GM18870 (cell line): Measurements from ENCODE around the gene MORN4.

Experiments used
- ATAC-seq: cut with Tn5 transposase; IDR thresholded peaks from one replicate; pipeline ENCODE4 v1.9.1; 2021; ENCODE audit warnings: moderate library complexity; ENCODE audit not compliant: unreplicated experiment

The MORN4 gene

DNA sequence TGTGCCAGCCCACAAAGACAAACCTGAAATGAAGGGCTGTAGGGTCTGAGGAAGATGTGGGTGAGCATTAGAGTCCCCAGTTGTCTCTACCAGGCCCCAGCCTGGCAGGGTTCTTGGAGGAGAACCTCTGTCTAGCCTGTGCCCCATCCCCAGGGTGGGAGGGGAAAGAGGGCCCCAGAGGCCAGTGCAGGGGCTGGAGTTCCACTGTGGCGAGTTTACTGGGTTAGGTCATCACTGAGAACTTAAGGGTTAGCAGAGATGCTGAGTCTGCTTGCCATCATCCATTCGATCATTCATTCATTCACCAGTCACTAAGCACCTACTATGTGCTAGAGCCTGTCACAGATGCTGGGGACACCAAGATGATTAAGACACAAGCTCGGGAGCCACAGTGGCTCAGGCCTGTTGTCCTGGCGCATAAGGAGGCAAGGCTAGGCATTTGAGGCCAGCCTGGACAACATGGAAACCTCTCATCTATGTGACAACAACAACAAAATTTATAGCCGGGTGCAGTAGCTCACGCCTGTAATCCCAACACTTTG lies 58.1 kb downstream of the MORN4 start:
- no peak for ATAC-seq

- ATAC-seq, result no peak
Measured at GRCh38 chr10:97574374-97575126, 58.8 kb downstream of the MORN4 start.

GRCh38 chr10:97573672-97574071 lies 59.6 kb downstream of the MORN4 start:
- ATAC-seq, result no peak

DNA sequence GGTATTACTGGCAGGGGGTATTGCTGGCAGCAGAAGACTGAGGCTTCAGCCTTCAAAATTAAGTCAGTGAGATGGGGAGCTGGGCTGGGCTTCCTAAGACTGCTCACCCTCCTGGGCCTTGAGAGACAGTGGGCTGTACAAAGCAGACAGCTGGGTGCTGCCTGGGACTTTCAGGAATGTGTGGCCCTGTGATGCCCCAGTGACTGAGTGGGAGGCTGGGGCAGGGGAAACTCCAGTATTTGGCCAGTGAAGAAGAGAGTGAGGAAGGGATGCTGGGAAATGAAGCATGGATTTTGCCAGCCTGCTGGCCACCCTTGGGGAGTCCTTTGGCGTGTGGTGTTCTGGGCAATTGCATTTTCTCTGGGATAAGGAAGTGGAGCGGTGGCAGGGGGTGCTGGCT lies 60.3 kb downstream of the MORN4 start:
- no peak for ATAC-seq

- no peak for ATAC-seq
Measured at GRCh38 chr10:97572214-97572989, 60.9 kb downstream of the MORN4 start, which contains the start of gene ANKRD2. ANKRD2 (plus strand) TSS chr10:97572779; CDS start chr10:97572789, 10 bp downstream.

- ATAC-seq, result no peak
Measured at GRCh38 chr10:97571622-97572021, 61.7 kb downstream of the MORN4 start.

GRCh38 chr10:97570789-97571471 lies 62.4 kb downstream of the MORN4 start:
- ATAC-seq, result no peak

GRCh38 chr10:97570146-97570788 lies 63.0 kb downstream of the MORN4 start:
- no peak for ATAC-seq

DNA sequence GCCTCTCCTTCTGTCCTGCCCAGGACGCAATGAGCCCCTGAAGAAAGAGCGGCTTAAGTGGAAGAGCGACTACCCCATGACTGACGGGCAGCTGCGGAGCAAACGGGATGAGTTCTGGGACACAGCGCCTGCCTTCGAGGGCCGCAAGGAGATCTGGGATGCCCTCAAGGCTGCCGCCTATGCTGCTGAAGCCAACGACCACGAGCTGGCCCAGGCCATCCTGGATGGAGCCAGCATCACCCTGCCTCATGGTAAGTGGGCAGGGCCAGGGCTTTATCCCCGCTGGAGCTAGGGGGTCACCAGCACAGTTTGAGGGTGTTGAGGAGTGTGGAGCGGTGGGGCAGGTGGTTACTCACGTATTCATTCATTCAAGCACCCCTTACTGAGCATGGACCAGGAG lies 65.4 kb downstream of the MORN4 start:
- ATAC-seq, result no peak

DNA sequence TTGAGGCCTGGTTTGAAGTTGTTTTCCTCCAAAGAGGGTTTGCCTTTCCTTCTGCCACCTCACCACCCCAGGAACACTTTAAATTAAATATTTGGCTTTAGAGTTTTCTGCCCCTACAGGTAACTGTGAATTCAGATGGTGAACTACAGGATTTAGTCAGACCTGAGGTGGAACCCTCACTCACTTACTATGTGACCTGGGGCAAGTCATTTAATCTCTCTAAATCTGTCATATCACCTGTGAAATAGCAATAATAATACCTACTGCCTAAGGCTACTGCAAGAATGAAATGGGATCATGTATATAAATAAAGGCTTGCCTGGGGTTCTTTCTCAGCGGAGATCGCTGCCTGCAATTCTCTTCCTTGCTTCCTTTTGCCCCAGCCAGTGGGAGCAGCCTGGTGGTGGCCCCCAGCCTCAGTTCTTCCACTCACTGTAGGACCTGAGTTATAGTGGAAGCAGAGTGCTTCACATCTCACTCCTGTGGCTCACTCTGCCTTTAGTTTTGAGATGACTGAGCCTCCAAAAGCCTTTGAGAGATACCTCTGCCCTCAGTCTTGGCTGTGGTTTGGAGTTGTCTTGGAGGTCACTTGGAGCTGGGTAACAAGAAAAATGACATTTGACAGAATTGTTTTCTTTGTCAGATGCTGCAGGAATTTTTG lies 66.8 kb downstream of the MORN4 start:
- no peak for ATAC-seq

DNA sequence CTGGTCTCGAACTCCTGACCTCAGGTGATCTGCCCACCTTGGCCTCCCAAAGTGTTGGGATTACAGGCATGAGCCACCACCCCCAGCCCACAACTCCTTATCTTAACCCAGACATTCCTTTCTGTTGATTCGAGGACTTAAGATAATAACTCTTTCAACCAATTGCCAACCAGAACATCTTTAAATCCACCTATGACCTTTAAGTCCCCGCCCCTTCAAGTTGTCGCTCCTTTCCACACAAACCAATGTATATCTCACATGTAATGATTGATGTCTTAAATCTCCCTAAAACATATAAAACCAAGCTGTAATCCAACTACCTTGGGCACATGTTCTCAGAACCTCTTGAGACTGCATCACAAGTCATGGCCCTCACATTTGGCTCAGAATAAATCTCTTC lies 68.5 kb downstream of the MORN4 start:
- ATAC-seq, result no peak
